Measurements from ENCODE around the gene KAT6B. TPM values are rescaled to one million over a fixed set of nuclear protein-coding genes. Genes with fewer than 3 reads are reported as not detected.

The KAT6B gene
- total and polyA plus RNA-seq, 2 donors (not counting 1 experiment from before 2014, with no cell fraction given) = 8.6 to 111 TPM

DNA sequence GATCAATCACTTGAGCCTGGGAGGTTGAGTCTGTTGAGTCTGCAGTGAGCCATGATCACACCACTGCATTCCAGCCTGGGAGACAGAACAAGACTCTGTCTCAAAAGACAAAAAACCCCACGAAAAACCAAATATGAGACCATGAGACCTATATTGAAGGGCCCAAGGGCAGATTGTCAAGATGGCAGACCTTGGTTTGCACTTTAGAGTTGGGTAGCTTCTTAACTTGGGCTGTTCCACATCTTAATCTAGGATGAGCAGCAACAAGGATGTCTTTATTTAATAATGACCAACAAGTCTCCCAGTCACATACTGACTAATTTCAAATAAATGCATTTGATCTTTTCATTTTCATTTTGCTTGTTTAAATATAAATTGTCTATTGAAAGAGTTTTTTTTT is 43.8 kb downstream of the KAT6B start:
- peaks cover 0 to 1% of the 10 kb centered on the region in 2 experiments for H3K36me3 ChIP-seq (replicated peaks in 1 of 2; ENCODE audit: control extremely low read depth in 1 of 2, control insufficient read depth in 1 of 2, extremely low read depth in 1 of 2, insufficient read depth in 2 of 2, low read length in 1 of 2)
- no peak overlapping the region for H3K9ac ChIP-seq (ENCODE audit: low read length)
- Mint-ChIP-seq H3K4me1 (peaks cover 44% of the 10 kb centered on the region), H3K27ac (no peak overlapping the region), H3K4me3 (no peak overlapping the region), H3K9me3 (ENCODE audit: insufficient read depth) (no peaks in the 10 kb centered on the region), H3K27me3 (no peaks in the 10 kb centered on the region)
- H3K27me3 ChIP-seq (replicated peaks in 1 of 4; ENCODE audit: control extremely low read depth in 1 of 4, control insufficient read depth in 3 of 4, insufficient read depth in 4 of 4, low read length in 3 of 4) = no peaks in the 10 kb centered on the region
- no CpG with 5 or more reads among the region's 1 CpG for WGBS (ENCODE audit: insufficient coverage)
- no peaks in the 10 kb centered on the region for H3K9me3 ChIP-seq (ENCODE audit: control extremely low read depth in 1 of 3, control insufficient read depth in 2 of 3, insufficient read depth in 1 of 3, low read length in 2 of 3)
- H3K27ac ChIP-seq (ENCODE audit: low read length in 2 of 2) = no peak overlapping the region
- no peak overlapping the region for H3K4me3 ChIP-seq (ENCODE audit: control extremely low read depth in 1 of 5, extremely low read depth in 1 of 5, insufficient read depth in 1 of 5, low read depth in 2 of 5, low read length in 4 of 5)
- POLR2A ChIA-PET = no interaction called here
- no peak overlapping the region for H2AFZ ChIP-seq (ENCODE audit: insufficient read depth, low read depth, low read length, poor library complexity, severe bottlenecking)
- CTCF ChIA-PET = no interaction called here
- peaks cover 16 to 19% of the 10 kb centered on the region in 2 donors for H3K4me1 ChIP-seq (ENCODE audit: control insufficient read depth in 2 of 2, insufficient read depth in 2 of 2, low read length in 2 of 2)
- TF ChIP-seq EZH2 (IDR thresholded peaks at IDR 0.05; ENCODE audit: borderline replicate concordance, insufficient read depth, low read depth, low read length, poor library complexity, severe bottlenecking) = no peak
- TF ChIP-seq CTCF (IDR thresholded peaks at IDR 0.05) = no peak
- peaks cover 11% of the 10 kb centered on the region for H4K20me1 ChIP-seq (ENCODE audit: control insufficient read depth, insufficient read depth, low read length, poor library complexity, severe bottlenecking)
- DNase-seq = no peak
- intact Hi-C loops (cut with micrococcal nuclease) = no loop called here
- no peak overlapping the region for H3K4me2 ChIP-seq (replicated peaks; ENCODE audit: low read depth, low read length, poor library complexity, severe bottlenecking)
- H3K79me2 ChIP-seq (ENCODE audit: control insufficient read depth, insufficient read depth, low read length) = peaks cover 85% of the 10 kb centered on the region
- no peak for ATAC-seq (ENCODE audit: low read depth)

GRCh38 chr10:74871595-74872382 is 45.4 kb downstream of the KAT6B start:
- 61% methylated on average over 3 of the region's 5 CpGs for WGBS (ENCODE audit: insufficient coverage)
- DNase-seq (no peak), ATAC-seq (ENCODE audit: low read depth) (peak; percentile 41)
- Mint-ChIP-seq H3K27ac (peak overlapping the region; percentile 21), H3K4me3 (no peak overlapping the region), H3K4me1 (peaks cover 51% of the 10 kb centered on the region), H3K27me3 (no peaks in the 10 kb centered on the region), H3K9me3 (ENCODE audit: insufficient read depth) (no peaks in the 10 kb centered on the region)
- peaks cover 11% of the 10 kb centered on the region for H4K20me1 ChIP-seq (ENCODE audit: control insufficient read depth, insufficient read depth, low read length, poor library complexity, severe bottlenecking)
- no peak overlapping the region for H3K4me3 ChIP-seq (ENCODE audit: control extremely low read depth in 1 of 5, extremely low read depth in 1 of 5, insufficient read depth in 1 of 5, low read depth in 2 of 5, low read length in 4 of 5)
- peak overlapping the region; percentile 6 for H3K9ac ChIP-seq (ENCODE audit: low read length)
- intact Hi-C loops (cut with micrococcal nuclease) = loop anchor here (2.0 kb wide), 1 partner anchor 17 kb away; no protein-coding TSS in a partner anchor
- H3K4me2 ChIP-seq (replicated peaks; ENCODE audit: low read depth, low read length, poor library complexity, severe bottlenecking) = no peak overlapping the region
- no peak for TF ChIP-seq CTCF (IDR thresholded peaks at IDR 0.05)
- no peak for TF ChIP-seq EZH2 (IDR thresholded peaks at IDR 0.05; ENCODE audit: borderline replicate concordance, insufficient read depth, low read depth, low read length, poor library complexity, severe bottlenecking)
- H3K27me3 ChIP-seq (replicated peaks in 1 of 4; ENCODE audit: control extremely low read depth in 1 of 4, control insufficient read depth in 3 of 4, insufficient read depth in 4 of 4, low read length in 3 of 4) = no peaks in the 10 kb centered on the region
- H3K27ac ChIP-seq (ENCODE audit: low read length in 2 of 2) = no peak overlapping the region
- POLR2A ChIA-PET = interaction anchor here (0.6 kb wide), 1 partner anchor 42 kb away, joined by 5 read pairs; no protein-coding TSS in a partner anchor
- no peak overlapping the region for H2AFZ ChIP-seq (ENCODE audit: insufficient read depth, low read depth, low read length, poor library complexity, severe bottlenecking)
- H3K79me2 ChIP-seq (ENCODE audit: control insufficient read depth, insufficient read depth, low read length) = peaks cover 86% of the 10 kb centered on the region
- no peaks in the 10 kb centered on the region for H3K9me3 ChIP-seq (ENCODE audit: control extremely low read depth in 1 of 3, control insufficient read depth in 2 of 3, insufficient read depth in 1 of 3, low read length in 2 of 3)
- no peaks in the 10 kb centered on the region for H3K36me3 ChIP-seq (replicated peaks in 1 of 2; ENCODE audit: control extremely low read depth in 1 of 2, control insufficient read depth in 1 of 2, extremely low read depth in 1 of 2, insufficient read depth in 2 of 2, low read length in 1 of 2)
- H3K4me1 ChIP-seq (ENCODE audit: control insufficient read depth in 2 of 2, insufficient read depth in 2 of 2, low read length in 2 of 2) = peaks cover 16 to 19% of the 10 kb centered on the region in 2 donors
- CTCF ChIA-PET = interaction anchor here (1.4 kb wide), 1 partner anchor 18 kb away, joined by 4 read pairs; no protein-coding TSS in a partner anchor
